Liver (tissue), 9 donors: Measurements from ENCODE around the gene TTC23. TPM values are rescaled to one million over a fixed set of nuclear protein-coding genes. Genes with fewer than 3 reads are reported as not detected.

Source experiments
- DNase-seq: peaks from one replicate; pipeline ENCODE4 v3.0.0-alpha.2; 2017; ENCODE audit warnings: low spot score
- H3K27ac ChIP-seq, 2 donors: one replicate each; pipeline ENCODE4 v1.7.0; 2013; ENCODE audit warnings: inconsistent platforms in 2 of 2, low read length in 2 of 2, control low read depth in 1 of 2, low read depth in 1 of 2, mild to moderate bottlenecking in 1 of 2
- H3K27me3 ChIP-seq, 4 donors: one replicate each; pipeline versions ENCODE4 v1.6.1 to v1.7.0; 2013; ENCODE audit warnings: low read length in 3 of 4, inconsistent platforms in 1 of 4, mild to moderate bottlenecking in 1 of 4, moderate library complexity in 1 of 4; ENCODE audit not compliant: control insufficient read depth in 4 of 4, insufficient read depth in 4 of 4
- H3K36me3 ChIP-seq, 4 donors: one replicate each; pipeline versions ENCODE4 v1.6.1 to v1.7.0; 2013; ENCODE audit warnings: low read length in 3 of 4, mild to moderate bottlenecking in 3 of 4, low read depth in 1 of 4, moderate library complexity in 1 of 4; ENCODE audit not compliant: control insufficient read depth in 4 of 4, insufficient read depth in 3 of 4
- H3K4me1 ChIP-seq, 4 donors: one replicate each; pipeline versions ENCODE4 v1.6.1 to v1.7.0; 2013; ENCODE audit warnings: low read length in 3 of 4, mild to moderate bottlenecking in 3 of 4, moderate library complexity in 1 of 4; ENCODE audit not compliant: control insufficient read depth in 4 of 4, insufficient read depth in 4 of 4
- H3K4me3 ChIP-seq, 3 donors: one replicate each; pipeline versions ENCODE4 v1.6.1 to v1.7.0; 2013; ENCODE audit warnings: low read length in 3 of 3, control low read depth in 1 of 3, low read depth in 1 of 3, mild to moderate bottlenecking in 1 of 3
- H3K9ac ChIP-seq, 2 donors: one replicate each; pipeline ENCODE4 v1.7.0; 2013; ENCODE audit warnings: low read length in 2 of 2, mild to moderate bottlenecking in 2 of 2, moderate library complexity in 2 of 2, control low read depth in 1 of 2, low read depth in 1 of 2
- H3K9me3 ChIP-seq, 4 donors: one replicate each; pipeline versions ENCODE4 v1.6.1 to v1.7.0; 2013; ENCODE audit warnings: low read length in 3 of 4; ENCODE audit not compliant: control insufficient read depth in 4 of 4
- ATF3 ChIP-seq: IDR thresholded peaks from 2 replicates; pipeline ENCODE4 v1.6.1; 2016; ENCODE audit warnings: antibody characterized with exemption
- CTCF ChIP-seq: fragments of 150-350 bp; IDR thresholded peaks from 2 replicates; pipeline ENCODE4 v1.5.1; 2017; ENCODE audit warnings: improper control_type of control experiment, low read depth, low read length; ENCODE audit not compliant: missing input control
- EGR1 ChIP-seq, 2 donors: IDR thresholded peaks; 2 replicates each; pipeline ENCODE4 v1.6.1; 2016 to 2018; ENCODE audit warnings: antibody characterized with exemption in 2 of 2, low read depth in 2 of 2
- FOXA1 ChIP-seq: IDR thresholded peaks from 2 replicates; pipeline ENCODE4 v1.6.1; 2016; ENCODE audit warnings: antibody characterized with exemption
- FOXA2 ChIP-seq: IDR thresholded peaks from 2 replicates; pipeline ENCODE4 v1.6.1; 2016; ENCODE audit warnings: antibody characterized with exemption
- GABPA ChIP-seq, 2 donors: IDR thresholded peaks in 1 of 2; conservative IDR thresholded peaks in 1 of 2; 2 replicates each; pipeline ENCODE4 v1.6.1; 2016; ENCODE audit warnings: antibody characterized with exemption in 2 of 2, mild to moderate bottlenecking in 1 of 2, moderate library complexity in 1 of 2
- HNF4A ChIP-seq, 2 donors: conservative IDR thresholded peaks; 2 replicates each; pipeline ENCODE4 v1.6.1; 2016; ENCODE audit warnings: antibody characterized with exemption in 2 of 2, mild to moderate bottlenecking in 2 of 2
- HNF4G ChIP-seq: IDR thresholded peaks from 2 replicates; pipeline ENCODE4 v1.6.1; 2016; ENCODE audit warnings: antibody characterized with exemption
- JUND ChIP-seq, 2 donors: IDR thresholded peaks; 2 replicates each; pipeline ENCODE4 v1.6.1; 2016; ENCODE audit warnings: antibody characterized with exemption in 2 of 2
- MAX ChIP-seq: IDR thresholded peaks from 2 replicates; pipeline ENCODE4 v1.6.1; 2016; ENCODE audit warnings: antibody characterized with exemption
- NR2F2 ChIP-seq: IDR thresholded peaks from 2 replicates; pipeline ENCODE4 v1.6.1; 2016; ENCODE audit warnings: antibody characterized with exemption
- RAD21 ChIP-seq, 2 donors: IDR thresholded peaks; 2 replicates each; pipeline ENCODE4 v1.6.1; 2016; ENCODE audit warnings: antibody characterized with exemption in 2 of 2, mild to moderate bottlenecking in 2 of 2
- RXRA ChIP-seq, 2 donors: IDR thresholded peaks; 2 replicates each; pipeline ENCODE4 v1.6.1; 2017 to 2018; ENCODE audit warnings: antibody characterized with exemption in 2 of 2, mild to moderate bottlenecking in 1 of 2
- SP1 ChIP-seq: IDR thresholded peaks from 2 replicates; pipeline ENCODE4 v1.6.1; 2018; ENCODE audit warnings: antibody characterized with exemption, mild to moderate bottlenecking
- TAF1 ChIP-seq: conservative IDR thresholded peaks from 2 replicates; pipeline ENCODE4 v1.6.1; 2016; ENCODE audit warnings: antibody characterized with exemption, mild to moderate bottlenecking
- YY1 ChIP-seq: IDR thresholded peaks from 2 replicates; pipeline ENCODE4 v1.6.1; 2016; ENCODE audit warnings: antibody characterized with exemption, mild to moderate bottlenecking
- ZBTB33 ChIP-seq: IDR thresholded peaks from 2 replicates; pipeline ENCODE4 v1.6.1; 2016; ENCODE audit warnings: antibody characterized with exemption
- WGBS: extraction: QIAGEN DNeasy Blood & Tissue Kit; methylation state at CpG from one replicate; pipeline ENCODE4 v1.1.7; 2013; 5-methylcytosine and 5-hydroxymethylcytosine counted together
- polyA plus RNA-seq, 2 donors: library from polyadenylated mRNA; stranded (reverse) in 1 of 2; unstranded in 1 of 2; fragments of 200-250 nt in 1 of 2; fragments of >200 nt in 1 of 2; fragmentation: Nextera tagmentation in 1 of 2; extraction: Ambion mirVana in 1 of 2; gene quantifications; one replicate each; pipeline versions ENCODE4 v1.2.1 to v1.2.3, GENCODE V29; 2013 to 2015
- total RNA-seq, 2 donors: library from RNA; depleted of rRNA; stranded (reverse); fragments of >200 nt; gene quantifications; one replicate each; pipeline ENCODE4 v1.2.3, GENCODE V29; 2014
- donor health status: healthy.
- donor health status: healthy.
- donor health status: healthy.
- donor health status: healthy.
- donor health status: healthy.

The TTC23 gene
- total and polyA plus RNA-seq, 4 donors = 3.7 to 12.3 (median 7.2) TPM

- peaks cover 4 to 19% (median 14%) of the 10 kb centered on the region in 4 donors for H3K4me1 ChIP-seq
- TF ChIP-seq GABPA (IDR thresholded peaks at IDR 0.05 in 1 of 2, conservative IDR thresholded peaks at IDR 0.05 in 1 of 2) (no peak), YY1 (peak; percentile 97), JUND (IDR thresholded peaks at IDR 0.05) (peak in 1 of 2 donors; percentile 19), RXRA (IDR thresholded peaks at IDR 0.05) (peak; percentile 41 to 66), SP1 (peak; percentile 42), FOXA2 (no peak), NR2F2 (no peak), ZBTB33 (no peak), MAX (peak; percentile 33), TAF1 (no peak), RAD21 (IDR thresholded peaks at IDR 0.05) (peak in 1 of 2 donors; percentile 13), HNF4G (no peak), ATF3 (peak; percentile 12), HNF4A (conservative IDR thresholded peaks at IDR 0.05) (peak; percentile 31 to 68)
- 72% methylated on average over 7 of the region's 7 CpGs for WGBS
- no peaks in the 10 kb centered on the region for H3K9me3 ChIP-seq
- H3K4me3 ChIP-seq = no peak overlapping the region
- peak overlapping the region; percentile 53 to 58 for H3K27ac ChIP-seq
- DNase-seq = no peak
- no peaks in the 10 kb centered on the region for H3K36me3 ChIP-seq
- no peak overlapping the region for H3K9ac ChIP-seq
- no peaks in the 10 kb centered on the region for H3K27me3 ChIP-seq
Measured at GRCh38 chr15:99143655-99144610, 105.4 kb downstream of the TTC23 start.

- H3K9ac ChIP-seq = no peak overlapping the region
- peaks cover 0 to 4% (median 0%) of the 10 kb centered on the region in 4 donors for H3K36me3 ChIP-seq
- DNase-seq = no peak
- peaks cover 4 to 19% (median 14%) of the 10 kb centered on the region in 4 donors for H3K4me1 ChIP-seq
- H3K27ac ChIP-seq = peak overlapping the region; percentile 43 to 53
- TF ChIP-seq ATF3 (no peak), FOXA2 (peak; percentile 62), JUND (IDR thresholded peaks at IDR 0.05) (no peak), TAF1 (no peak), CTCF (no peak), HNF4G (no peak), GABPA (IDR thresholded peaks at IDR 0.05 in 1 of 2, conservative IDR thresholded peaks at IDR 0.05 in 1 of 2) (no peak), EGR1 (IDR thresholded peaks at IDR 0.05; ENCODE audit: low read depth in 2 of 2) (no peak), YY1 (no peak), RXRA (IDR thresholded peaks at IDR 0.05) (no peak), FOXA1 (peak; percentile 17), HNF4A (conservative IDR thresholded peaks at IDR 0.05) (no peak), RAD21 (IDR thresholded peaks at IDR 0.05) (no peak), NR2F2 (no peak), MAX (no peak)
- WGBS = 31% methylated on average over 3 of the region's 3 CpGs
- no peaks in the 10 kb centered on the region for H3K27me3 ChIP-seq
- no peaks in the 10 kb centered on the region for H3K9me3 ChIP-seq
- H3K4me3 ChIP-seq = no peak overlapping the region
Measured at GRCh38 chr15:99143242-99143641, 106.1 kb downstream of the TTC23 start.
